HFFc6 (cell line): ENCODE measurements around the gene CST7. TPM values are rescaled to one million over a fixed set of nuclear protein-coding genes. Genes with fewer than 3 reads are reported as not detected.

Experiments used
- DNase-seq: peaks from one replicate; pipeline ENCODE4 v3.0.0-alpha.2; 2018
- H3K27ac Mint-ChIP-seq: 2 replicates; pipeline ENCODE4 v1.8.0; 2020; ENCODE audit warnings: mild to moderate bottlenecking, mixed read lengths
- H3K27me3 Mint-ChIP-seq: 2 replicates; pipeline ENCODE4 v1.8.0; 2021; ENCODE audit warnings: mild to moderate bottlenecking, moderate library complexity, mixed read lengths; ENCODE audit not compliant: insufficient read depth
- H3K36me3 Mint-ChIP-seq: 2 replicates; pipeline ENCODE4 v1.8.0; 2021; ENCODE audit warnings: low read depth, mixed read lengths
- H3K4me1 Mint-ChIP-seq: 2 replicates; pipeline ENCODE4 v1.8.0; 2020; ENCODE audit warnings: low read depth, mixed read lengths
- H3K4me3 Mint-ChIP-seq: 2 replicates; pipeline ENCODE4 v1.8.0; 2020; ENCODE audit warnings: mild to moderate bottlenecking, moderate library complexity, mixed read lengths
- H3K9me3 Mint-ChIP-seq: 2 replicates; pipeline ENCODE4 v1.8.0; 2020; ENCODE audit warnings: mild to moderate bottlenecking, mixed read lengths
- total RNA-seq, 6 experiments: library from RNA; stranded (reverse); fragmentation: NEBNext Ultra II Directional; extraction: Animal tissue kit (Norgen Biotek cat#: 25700); gene quantifications; 2 replicates in 1 of 6; 3 replicates in 5 of 6; pipeline ENCODE4 v1.2.3, GENCODE V29; 2021
- TF ChIP-seq, protein P1 (sequence below): fragments of 200-600 bp; sonication (generic); IDR thresholded peaks from 2 replicates; pipeline ENCODE4 v1.5.0; 2021; ENCODE audit warnings: antibody characterized with exemption, mild to moderate bottlenecking

Gene CST7
- total RNA-seq, 6 experiments from 2014 or later: not detected

DNA sequence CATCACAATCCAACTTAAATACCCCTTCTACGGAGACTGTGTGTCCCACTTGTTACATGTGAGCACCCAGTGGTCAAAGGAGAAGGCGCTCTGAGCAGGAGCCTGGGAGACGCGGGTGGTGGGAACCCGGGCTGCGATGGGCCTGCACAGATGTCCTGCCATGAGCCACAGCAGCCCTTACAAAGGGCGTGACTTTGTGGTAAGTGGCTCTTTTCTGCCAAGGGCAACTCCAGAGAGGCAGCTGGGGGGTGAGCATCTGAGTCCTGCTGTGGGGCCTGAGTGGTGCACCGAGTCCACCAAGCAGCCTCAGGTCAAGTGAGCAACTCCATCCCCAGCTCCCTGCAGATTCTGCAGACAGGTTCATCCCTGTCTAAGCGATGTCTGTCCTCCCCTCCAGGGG lies 33.6 kb upstream of the CST7 start:
- Mint-ChIP-seq H3K4me3 (no peak overlapping the region), H3K4me1 (peaks cover 15% of the 10 kb centered on the region), H3K36me3 (no peaks in the 10 kb centered on the region), H3K9me3 (no peaks in the 10 kb centered on the region), H3K27me3 (peaks cover 27% of the 10 kb centered on the region), H3K27ac (no peak overlapping the region)
- DNase-seq: no peak
- TF ChIP-seq, protein P1, sequence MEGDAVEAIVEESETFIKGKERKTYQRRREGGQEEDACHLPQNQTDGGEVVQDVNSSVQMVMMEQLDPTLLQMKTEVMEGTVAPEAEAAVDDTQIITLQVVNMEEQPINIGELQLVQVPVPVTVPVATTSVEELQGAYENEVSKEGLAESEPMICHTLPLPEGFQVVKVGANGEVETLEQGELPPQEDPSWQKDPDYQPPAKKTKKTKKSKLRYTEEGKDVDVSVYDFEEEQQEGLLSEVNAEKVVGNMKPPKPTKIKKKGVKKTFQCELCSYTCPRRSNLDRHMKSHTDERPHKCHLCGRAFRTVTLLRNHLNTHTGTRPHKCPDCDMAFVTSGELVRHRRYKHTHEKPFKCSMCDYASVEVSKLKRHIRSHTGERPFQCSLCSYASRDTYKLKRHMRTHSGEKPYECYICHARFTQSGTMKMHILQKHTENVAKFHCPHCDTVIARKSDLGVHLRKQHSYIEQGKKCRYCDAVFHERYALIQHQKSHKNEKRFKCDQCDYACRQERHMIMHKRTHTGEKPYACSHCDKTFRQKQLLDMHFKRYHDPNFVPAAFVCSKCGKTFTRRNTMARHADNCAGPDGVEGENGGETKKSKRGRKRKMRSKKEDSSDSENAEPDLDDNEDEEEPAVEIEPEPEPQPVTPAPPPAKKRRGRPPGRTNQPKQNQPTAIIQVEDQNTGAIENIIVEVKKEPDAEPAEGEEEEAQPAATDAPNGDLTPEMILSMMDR: no peak

DNA sequence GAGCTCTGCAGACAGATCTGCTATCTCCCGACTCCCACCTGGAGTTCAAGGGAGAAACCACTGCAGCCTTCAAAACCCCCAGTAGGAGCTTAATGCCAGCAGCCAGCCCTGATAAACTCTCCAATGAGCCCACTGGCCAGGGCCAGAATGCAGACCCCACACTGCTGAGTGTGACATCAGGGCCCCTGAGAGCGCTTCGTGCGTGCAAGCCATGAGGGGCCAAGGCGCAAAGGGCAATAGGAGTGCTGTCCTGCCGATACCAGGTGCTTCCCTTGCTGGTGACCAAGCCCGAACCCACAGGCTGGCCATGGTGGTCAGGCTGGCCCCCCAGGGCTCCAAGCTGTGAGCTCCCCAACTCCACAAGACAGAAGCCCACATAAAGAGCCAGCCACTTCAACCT lies 33.2 kb upstream of the CST7 start:
- peaks cover 16% of the 10 kb centered on the region for H3K4me1 Mint-ChIP-seq
- H3K27me3 Mint-ChIP-seq: peaks cover 29% of the 10 kb centered on the region
- TF ChIP-seq, protein P1: no peak
- H3K9me3 Mint-ChIP-seq: no peaks in the 10 kb centered on the region
- no peaks in the 10 kb centered on the region for H3K36me3 Mint-ChIP-seq
- no peak for DNase-seq
- no peak overlapping the region for H3K27ac Mint-ChIP-seq
- H3K4me3 Mint-ChIP-seq: no peak overlapping the region

DNA sequence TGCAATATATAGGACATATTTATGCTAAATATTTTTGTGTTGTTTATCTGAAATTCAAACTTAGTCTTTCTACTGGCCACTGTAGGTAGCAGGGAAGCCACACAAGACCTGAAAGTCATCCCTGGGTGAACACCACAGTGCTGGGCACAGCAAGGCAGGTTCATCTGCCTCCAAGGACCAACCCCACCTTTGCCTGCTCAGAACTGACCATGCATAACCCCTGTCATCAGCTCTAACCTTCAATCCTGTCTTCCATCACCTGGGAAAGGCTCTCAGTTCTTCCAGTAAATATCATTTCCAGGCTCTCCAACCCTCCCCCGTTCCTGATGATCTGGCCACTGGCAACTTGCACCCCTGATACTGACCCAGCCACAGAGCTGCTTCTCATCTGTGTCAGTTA lies 32.7 kb upstream of the CST7 start:
- no peak for DNase-seq
- TF ChIP-seq, protein P1: no peak
- Mint-ChIP-seq H3K9me3 (no peaks in the 10 kb centered on the region), H3K36me3 (no peaks in the 10 kb centered on the region), H3K27me3 (peaks cover 29% of the 10 kb centered on the region), H3K27ac (no peak overlapping the region), H3K4me1 (peaks cover 16% of the 10 kb centered on the region), H3K4me3 (no peak overlapping the region)

DNA sequence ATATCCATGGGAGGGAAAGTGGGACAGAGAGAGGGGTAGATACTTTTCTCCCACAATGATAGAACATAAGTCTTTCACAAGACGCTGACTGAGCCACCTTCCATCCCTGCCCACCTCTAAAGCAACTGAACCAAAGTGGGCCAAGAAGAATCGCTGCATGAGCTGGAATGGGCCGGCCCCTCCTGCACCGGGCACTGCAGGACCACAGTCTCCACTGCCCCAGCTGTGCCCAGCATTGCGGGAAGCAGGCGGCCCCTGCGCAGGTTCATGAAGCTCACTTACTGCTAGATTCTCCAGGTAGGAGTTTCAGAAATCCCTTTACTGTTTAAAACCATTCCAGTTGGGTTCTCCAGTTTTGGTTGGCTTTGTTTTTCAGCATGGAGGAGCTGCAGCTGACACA lies 32.0 kb upstream of the CST7 start:
- Mint-ChIP-seq H3K9me3 (no peaks in the 10 kb centered on the region), H3K36me3 (no peaks in the 10 kb centered on the region)
- TF ChIP-seq, protein P1: no peak

DNA sequence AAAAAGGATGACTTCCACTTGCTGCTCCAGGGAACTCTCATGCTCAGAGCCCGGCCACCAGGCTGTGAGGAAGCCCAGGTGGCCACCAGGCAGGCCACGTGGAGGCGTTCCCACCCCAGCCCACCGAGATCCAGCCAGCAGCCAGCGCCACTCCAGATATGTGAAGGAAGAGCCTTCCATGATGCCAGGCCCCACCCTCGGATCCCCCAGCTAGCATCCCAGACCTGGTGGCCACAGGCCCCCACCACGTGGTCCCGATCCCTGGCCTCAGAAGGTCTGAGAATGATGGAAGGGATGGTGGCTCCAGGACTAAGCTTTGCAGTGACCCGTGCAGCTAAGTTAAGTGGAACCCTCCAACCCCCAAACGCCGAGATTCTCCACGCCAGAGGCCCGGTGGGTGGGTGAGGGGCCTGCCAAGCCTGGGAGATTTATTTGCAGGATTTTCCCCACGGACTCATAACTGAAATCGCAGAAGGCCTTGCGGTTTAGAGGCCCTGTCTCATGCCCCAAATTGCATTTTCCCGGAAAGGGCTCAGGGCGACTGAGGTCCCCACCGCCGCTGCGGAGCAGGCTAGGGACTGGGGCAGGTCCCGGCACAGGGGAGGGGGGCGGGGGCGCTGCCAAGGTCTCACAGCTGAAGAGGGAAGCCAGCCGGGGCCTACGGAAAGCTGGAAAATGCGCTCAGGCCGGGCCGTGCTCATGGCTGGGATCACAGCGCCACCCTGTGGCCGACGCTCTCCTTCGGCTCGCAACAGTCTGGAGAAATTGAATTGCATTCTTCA lies 31.1 kb upstream of the CST7 start:
- peaks cover 16% of the 10 kb centered on the region for H3K4me1 Mint-ChIP-seq
- H3K36me3 Mint-ChIP-seq: no peaks in the 10 kb centered on the region
- no peak overlapping the region for H3K27ac Mint-ChIP-seq
- peak; percentile 25 for DNase-seq
- peak overlapping the region; percentile 24; the same call in 1 of the 2 replicates for H3K4me3 Mint-ChIP-seq
- H3K9me3 Mint-ChIP-seq: no peaks in the 10 kb centered on the region
- TF ChIP-seq, protein P1: peak; percentile 98
- H3K27me3 Mint-ChIP-seq: peaks cover 24% of the 10 kb centered on the region

More for the DNA sequence above, 32.0 kb upstream of the CST7 start:
- H3K4me3 Mint-ChIP-seq: no peak overlapping the region
- peaks cover 26% of the 10 kb centered on the region for H3K27me3 Mint-ChIP-seq
- H3K4me1 Mint-ChIP-seq: peaks cover 16% of the 10 kb centered on the region
- H3K27ac Mint-ChIP-seq: no peak overlapping the region
- no peak for DNase-seq
